Activated CD8-positive, alpha-beta memory T cell treated with anti-CD3 and anti-CD28 coated beads for 36 hours (primary cell): ENCODE measurements around the gene PRDM16. TPM values are rescaled to one million over a fixed set of nuclear protein-coding genes. Genes with fewer than 3 reads are reported as not detected.
"Not testable (repeated sequence)": the region's sequence is repeated elsewhere in the genome, so short reads cannot be mapped to it uniquely, and the experiment has no call there.

Experiments
- CTCF ChIA-PET: fragments of 350-600 bp; sonication (Branson Sonifier 250); formaldehyde crosslinking; loops from one replicate; lab custom pipeline; 2021; ENCODE audit warnings: antibody characterized with exemption; lab: Charles Lee
- POLR2A ChIA-PET: fragments of 350-600 bp; sonication (Branson Sonifier 250); formaldehyde crosslinking; loops from one replicate; lab custom pipeline; 2021; ENCODE audit warnings: antibody characterized with exemption; lab: Charles Lee
- total RNA-seq, 2 experiments: library from RNA; stranded (reverse); gene quantifications; one replicate each; pipeline ENCODE4 v1.2.3, GENCODE V29; 2021

Gene PRDM16
- total RNA-seq, 2 experiments from 2014 or later = not detected

DNA sequence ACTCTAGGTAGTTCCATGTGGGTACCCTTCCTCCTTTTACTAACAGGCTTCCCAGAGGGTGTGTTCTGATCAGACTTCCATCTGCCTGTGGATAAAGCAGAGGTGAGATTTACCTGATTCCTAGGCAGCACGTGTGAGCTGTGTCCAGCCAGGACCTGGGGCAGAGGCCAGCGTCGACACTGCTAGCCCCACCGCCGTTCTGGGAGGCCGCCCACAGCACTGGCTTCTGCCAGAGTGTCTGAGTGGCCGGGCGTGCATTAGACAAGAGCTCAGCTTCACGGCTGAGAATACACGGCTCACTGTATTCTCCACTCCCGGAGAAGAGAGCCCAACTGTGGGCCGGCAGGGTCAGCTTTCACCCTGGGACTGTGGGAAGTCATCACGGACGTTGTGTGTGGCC lies 82.5 kb downstream of the PRDM16 start:
- ChIA-PET POLR2A (no interaction called here), CTCF (no interaction called here)

DNA sequence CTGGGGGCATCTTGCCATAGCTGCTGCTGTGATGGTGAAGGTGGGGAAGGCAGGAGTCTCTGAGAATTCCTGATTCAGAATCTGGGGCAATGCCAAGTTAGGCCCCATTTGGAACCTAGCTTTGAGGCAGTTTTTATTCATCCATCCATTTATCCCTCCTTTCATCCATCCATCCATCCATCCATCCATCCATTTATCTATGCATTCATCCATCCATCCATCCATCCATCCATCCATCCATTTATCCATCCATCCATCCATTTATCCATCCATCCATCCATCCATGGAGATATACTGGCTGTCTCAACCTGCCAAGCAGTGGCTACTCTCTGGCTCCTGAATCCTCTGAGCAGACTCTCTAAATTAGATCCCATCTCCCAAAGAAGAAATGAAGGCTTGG lies 83.1 kb downstream of the PRDM16 start:
- ChIA-PET CTCF (no interaction called here), POLR2A (no interaction called here)

DNA sequence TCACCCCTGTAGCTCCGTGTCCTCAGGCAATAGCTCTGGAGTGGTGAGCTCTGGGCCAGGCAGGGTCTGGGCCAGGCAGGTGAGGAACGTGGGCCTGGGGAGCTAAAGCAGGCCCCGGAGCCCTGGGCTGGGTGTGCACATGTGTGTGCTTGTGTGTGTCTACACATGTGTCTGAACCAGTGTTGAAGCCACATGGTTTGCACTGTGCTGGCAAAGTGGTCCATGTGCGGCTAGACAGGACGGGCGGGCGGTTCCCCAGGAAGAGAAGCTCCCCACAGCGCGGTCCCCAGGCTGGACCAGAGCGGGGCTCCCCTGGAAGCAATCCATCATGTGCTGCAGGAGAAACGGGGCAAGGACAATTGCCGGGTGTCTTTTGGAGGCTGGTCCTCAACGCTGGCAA lies 84.2 kb downstream of the PRDM16 start:
- POLR2A ChIA-PET = no interaction called here

DNA sequence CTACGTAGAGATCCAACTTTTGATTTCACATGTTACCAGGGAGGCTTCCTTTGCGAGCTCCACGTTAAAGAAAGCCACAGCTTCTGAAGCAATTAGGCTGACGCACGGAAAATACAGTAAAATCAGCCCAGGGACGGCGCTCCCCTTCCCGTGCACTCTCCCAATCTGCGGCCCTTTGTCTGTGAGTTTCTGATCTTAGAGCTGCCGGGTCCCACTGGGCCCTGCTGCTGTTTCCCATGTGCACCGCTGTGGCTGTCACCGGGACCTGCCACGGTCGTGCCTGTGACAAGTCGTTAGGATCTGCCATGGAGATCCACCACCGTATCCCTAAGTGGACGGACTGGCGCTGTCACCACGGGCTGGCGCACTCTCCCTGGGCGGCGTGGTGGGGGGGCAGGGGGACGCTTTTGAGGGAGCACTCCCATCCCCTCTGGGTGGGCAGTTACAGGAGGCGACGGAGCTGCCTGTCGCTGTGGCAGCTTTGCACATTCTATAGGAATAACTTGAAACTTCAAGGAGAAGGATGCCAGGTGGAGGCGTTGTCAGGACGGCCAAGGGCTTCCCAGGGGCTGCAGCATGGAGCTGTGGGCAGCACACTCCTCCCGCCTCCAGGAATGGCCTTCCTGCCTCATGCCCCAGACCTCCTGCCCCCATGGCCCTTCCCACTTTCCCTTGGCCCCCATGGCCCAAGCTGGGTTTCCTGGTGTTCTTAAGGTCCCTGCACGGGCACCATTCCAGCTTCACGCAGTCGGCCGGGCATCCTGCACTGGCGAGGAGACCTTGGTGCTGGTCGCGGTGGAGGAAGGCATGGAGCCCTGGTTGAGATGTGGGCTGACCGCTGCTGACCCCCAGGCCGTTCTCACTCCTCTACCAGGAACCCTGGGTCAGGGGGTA lies 85.1 kb downstream of the PRDM16 start:
- ChIA-PET POLR2A (no interaction called here), CTCF (no interaction called here)

More for the DNA sequence above, 84.2 kb downstream of the PRDM16 start:
- CTCF ChIA-PET = no interaction called here

DNA sequence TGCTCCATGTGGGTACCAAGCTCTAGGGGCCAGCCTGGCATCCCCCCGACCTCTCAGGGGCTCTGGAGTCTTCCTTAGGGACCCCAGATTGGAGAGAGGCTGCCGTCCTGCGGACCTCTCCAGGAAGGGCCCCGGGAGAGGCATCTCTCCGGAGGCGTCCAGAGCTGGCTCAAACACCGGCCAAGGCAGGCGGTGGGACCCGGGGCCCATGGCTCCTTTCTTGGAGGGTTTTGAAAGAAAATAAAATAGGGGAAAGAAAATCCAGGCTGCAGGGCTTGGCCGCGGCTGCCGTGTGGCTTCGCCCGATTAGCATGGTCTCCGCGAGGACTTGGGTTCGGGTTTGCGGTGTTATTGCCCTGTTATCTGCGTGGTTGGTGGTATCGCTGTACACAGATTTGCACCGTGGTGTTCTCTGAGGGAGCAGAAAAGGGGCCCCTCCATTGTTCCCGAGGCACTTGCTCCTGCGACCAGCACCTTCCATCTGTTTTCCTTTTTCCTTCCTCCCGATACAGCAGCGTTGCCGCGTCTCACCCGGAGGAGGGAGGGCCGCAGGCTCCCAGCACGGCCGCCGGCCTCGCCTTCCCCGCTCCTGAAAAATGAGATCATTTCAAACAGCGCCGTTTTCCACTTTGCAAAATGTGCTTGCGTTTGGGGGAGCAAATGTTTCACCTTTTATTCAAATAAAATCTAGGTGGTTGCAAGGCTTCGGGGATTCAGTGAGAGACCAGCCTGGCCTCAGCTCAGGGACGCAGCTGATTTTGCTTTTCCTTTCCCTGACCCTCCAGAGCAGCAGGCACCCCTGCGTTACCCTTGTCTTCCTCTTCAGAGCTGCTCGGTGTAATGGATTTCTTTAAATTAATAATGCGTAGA lies 86.3 kb downstream of the PRDM16 start:
- POLR2A ChIA-PET = no interaction called here
- CTCF ChIA-PET = no interaction called here

DNA sequence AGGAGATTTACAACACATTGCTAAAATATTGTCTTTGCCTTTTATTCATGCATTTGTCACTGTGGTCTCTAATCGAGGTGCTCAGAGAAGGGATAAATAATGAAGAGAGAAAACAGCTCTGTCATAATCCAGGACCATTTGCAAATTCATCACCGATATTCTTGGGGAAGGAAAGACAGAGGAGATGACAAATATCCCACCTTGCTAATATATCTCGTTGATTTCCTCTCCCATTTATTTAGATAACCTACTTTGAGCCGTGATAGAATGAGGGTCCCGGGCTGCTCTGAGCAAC lies 86.9 kb downstream of the PRDM16 start:
- CTCF ChIA-PET = no interaction called here
- POLR2A ChIA-PET = no interaction called here

DNA sequence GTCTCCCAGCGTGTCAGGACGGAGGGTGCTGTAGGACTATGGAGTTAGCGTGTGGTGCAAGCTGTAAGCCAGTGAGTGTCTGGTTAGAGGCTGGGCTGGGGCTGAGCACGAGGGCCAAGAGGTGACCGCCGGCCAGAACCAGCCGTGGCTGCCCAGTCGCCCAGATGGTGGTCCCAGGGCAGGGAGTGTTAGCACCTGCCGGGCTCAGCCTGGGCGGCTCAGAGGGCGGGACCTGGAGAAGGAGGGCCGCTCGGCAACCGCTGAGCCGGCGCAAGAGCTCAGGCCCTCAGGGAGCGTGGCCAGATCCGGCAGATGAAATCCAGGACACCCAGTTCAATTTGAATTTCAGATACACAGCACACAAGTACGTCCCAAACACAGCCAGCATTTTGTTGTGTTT lies 87.9 kb downstream of the PRDM16 start:
- ChIA-PET CTCF (no interaction called here), POLR2A (no interaction called here)

DNA sequence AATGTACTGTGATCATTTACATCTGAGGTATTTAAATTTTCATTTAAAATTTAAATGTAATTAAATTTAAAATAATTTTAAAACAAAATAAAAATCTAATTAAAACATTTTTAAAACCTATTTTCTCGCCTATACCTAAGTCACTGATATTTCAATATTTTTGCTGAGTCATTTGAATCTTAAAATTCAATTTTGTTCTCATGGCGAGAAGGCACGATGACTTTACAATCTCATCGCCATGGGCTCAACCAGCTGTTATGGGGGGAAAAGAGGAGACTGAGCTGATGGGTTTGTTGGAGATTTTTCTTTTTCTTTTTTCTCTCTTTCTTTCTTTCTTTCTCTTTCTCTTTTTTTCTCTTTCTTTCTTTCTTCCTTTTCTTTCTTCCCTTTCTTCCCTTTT lies 89.3 kb downstream of the PRDM16 start:
- ChIA-PET CTCF (no interaction called here), POLR2A (no interaction called here)

DNA sequence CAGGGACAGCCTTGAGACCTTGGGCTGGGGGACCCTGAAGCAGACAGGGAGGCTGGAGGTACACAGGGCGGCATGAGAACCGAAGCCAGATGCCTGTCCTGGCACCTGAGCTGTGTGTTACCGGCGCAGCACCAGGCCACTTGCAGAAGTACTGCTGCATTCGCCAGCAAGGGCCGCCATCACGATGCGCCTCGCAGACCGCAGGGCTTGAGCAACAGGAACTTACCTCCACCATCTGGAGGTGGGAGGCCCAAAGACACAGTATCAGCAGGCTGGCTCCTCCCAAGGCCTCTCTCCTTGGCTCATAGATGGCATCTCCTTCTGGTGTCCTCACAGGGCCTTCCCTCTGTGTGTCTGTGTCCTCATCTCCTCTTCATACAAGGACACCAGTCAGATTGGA lies 90.1 kb downstream of the PRDM16 start:
- ChIA-PET CTCF (no interaction called here), POLR2A (no interaction called here)

DNA sequence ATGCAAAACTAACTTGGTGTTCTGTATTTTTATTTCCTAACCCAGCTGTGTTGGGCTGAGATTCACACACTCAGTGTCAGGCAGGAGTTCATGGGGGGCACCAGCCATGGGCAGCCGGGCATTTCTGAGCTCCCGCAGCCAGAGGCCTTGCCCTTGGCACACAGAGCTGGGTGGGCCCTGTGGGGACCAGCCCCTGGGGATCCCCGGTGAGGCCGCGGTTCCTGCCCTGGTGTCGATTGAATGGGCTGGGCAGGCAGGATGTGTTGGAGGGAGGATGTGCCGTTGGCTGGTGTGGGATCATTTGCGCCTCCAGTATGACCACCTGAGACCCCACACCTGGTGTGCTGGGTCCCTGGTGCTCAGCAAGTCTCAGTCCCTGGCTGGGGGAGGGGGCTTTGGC lies 91.0 kb downstream of the PRDM16 start:
- ChIA-PET CTCF (no interaction called here), POLR2A (no interaction called here)

DNA sequence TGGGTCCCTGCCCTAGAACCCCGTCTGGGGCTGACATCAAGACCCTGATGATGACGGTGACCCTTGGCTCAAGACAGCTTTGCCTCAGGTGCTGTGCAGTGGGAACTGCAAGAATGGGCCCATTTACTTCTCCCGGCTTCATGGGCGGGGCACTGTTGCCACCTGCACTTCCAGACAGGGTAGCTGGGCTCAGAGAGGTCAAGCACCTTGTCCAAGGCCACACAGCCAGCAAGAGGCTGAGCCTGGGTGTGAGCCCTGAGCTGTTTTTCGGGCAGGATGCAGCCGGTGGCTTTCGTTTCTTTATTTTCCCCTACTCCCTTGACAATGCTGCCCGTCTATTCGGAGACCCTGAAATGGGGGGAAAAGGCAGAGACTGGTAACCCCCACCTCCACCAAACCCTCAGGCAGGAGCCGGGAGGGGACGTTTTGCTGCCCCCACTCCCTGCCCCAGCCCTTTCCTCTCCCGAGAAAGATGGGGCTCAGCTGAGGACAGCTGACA lies 91.7 kb downstream of the PRDM16 start:
- ChIA-PET CTCF (no interaction called here), POLR2A (no interaction called here)

DNA sequence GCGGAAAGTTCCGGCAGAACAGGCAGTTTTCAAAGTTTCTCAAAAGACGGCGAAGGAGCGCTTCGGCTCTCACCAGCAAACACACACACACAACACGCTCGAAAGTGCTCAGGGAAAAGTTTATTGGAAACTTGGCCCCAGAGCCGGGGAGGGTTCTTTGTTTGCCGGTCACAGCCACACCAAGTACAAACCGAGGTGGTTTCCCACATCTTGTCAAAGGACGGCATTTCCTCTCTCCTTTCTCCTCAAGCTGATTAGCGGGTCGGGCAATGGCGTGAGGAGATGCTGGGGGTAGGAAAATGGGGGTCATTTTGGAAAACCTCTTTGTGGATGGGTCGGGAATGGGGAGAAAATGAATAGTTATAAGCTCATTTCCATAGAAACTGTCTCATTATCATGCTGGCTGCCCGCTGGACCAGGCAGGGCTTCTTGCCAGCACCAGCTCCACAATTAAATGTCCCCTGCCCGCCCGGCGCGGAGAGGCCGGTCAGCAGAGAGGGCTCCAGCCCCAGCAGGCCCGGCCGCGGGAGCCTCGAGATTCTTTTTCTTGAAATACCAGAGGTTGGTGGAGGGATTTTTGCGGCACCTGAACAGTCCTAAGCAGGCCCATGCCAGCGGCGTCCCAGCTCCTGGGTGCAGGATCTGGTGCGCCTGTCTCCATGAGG lies 92.3 kb downstream of the PRDM16 start:
- ChIA-PET POLR2A (no interaction called here), CTCF (no interaction called here)

DNA sequence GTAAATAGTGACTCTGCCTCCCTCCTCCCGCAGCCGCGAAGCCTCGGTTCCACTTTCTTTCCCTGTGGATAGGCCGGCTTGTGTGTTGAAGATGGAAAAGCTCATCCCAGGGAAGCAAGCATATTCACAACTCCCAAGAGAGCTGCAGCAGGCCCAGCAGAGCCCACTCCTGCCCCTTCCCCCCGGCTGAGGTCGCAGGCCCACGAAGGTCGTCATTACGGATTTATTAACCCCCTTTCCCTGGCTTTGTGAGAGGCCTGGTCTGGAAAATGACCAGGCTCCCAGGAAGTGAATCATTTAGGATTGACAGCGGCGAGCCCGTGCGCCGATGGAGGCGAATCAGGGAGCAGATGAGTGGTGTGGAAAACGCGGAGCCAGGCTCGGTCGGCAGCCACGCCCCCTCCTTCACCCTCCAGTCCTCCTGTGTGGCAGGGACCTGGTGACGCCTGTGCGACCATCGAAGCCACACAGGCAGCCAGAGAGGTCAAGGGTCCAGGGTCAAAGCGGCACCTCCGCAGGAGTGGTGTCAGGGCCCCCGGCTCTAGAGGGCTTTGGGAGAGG lies 93.4 kb downstream of the PRDM16 start:
- CTCF ChIA-PET = no interaction called here
- POLR2A ChIA-PET = no interaction called here

DNA sequence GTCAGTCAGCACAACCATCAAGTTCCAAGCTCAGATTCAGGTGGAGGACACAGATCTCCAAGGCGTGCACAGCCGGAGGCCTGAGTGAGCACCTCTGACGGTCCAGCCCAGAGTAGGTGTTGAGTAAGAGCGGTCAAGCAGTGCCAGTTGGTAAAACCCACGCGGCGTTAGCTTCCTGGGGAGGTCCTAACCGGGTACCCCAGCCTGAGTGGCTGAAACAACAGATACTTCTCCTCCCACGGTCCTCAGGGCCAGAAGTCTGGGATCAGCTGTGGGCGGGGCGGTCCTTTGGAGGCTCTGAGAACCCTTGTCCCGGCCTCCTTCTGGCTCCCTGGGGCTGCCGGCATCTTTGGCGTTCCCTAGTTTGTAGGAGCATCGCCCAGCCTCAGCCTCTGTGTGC lies 94.4 kb downstream of the PRDM16 start:
- ChIA-PET CTCF (no interaction called here), POLR2A (no interaction called here)

DNA sequence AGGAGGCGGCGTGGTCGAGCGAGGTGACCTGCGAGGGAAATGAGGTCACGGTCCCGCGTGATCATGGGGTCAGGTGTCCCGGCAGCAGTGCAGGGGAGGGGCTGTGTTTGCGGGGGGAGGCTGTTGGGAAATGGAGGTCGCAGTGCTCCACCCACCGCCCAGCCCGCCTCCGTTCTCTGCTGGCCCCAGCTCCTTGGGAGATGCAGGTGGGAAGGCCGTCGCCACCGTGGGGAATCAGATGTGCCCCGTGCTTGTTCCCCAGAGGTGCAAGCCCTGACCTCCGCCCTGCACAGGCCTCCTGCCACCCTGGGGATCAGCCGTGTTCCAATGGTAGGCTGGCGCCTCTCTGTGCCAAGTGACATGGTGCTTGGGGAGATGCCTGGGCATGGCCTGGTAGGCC lies 95.7 kb downstream of the PRDM16 start:
- CTCF ChIA-PET = no interaction called here
- POLR2A ChIA-PET = no interaction called here

DNA sequence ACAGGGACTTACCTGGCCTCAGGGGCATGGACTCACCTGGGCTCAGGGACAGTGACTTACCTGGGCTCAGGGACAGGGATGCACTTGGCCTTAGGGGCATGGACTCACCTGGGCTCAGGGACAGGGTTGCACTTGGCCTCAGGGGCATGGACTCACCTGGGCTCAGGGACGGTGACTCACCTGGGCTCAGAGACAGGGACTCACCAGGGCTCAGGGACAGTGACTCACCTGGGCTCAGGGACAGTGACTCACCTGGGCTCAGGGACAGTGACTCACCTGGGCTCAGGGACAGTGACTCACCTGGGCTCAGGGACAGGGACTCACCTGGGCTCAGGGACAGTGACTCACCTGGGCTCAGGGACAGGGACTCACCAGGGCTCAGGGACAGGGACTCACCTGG lies 96.2 kb downstream of the PRDM16 start:
- POLR2A ChIA-PET, CTCF ChIA-PET: not testable (repeated sequence)

DNA sequence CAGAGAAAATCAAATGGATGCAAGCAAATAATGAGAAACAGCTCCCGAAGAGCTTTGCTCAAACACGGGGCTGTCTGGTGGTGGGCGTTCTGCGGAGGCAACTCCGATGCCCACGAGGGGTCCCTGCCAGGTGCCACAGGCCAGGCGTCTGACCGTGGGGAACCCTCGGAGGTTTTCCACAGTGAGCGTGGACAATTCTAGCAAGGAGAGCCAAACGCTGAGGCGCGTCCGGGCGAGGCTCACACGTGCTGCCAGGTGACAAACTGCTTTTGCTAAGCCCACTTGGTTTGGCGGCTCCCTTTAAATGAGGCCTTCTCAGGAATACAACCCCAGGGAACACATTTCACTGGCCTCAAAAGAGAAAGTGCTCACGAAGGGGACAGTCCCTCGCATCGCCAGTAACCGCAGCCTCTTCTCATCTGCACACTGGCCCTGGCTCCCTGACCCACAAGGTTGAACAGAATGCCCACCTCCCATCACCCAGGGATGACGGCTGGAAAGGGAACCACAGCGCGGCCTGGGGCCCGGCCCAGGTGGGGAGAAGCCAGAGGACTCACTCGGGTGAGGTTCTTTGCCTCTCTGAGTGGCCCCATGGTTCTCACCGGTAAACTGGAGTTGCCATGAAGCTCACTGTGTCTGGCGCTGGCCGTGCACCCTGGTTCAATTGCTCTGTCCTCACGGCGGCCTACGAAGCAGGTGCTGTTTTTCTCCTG lies 97.4 kb downstream of the PRDM16 start:
- POLR2A ChIA-PET = no interaction called here
- CTCF ChIA-PET = no interaction called here

DNA sequence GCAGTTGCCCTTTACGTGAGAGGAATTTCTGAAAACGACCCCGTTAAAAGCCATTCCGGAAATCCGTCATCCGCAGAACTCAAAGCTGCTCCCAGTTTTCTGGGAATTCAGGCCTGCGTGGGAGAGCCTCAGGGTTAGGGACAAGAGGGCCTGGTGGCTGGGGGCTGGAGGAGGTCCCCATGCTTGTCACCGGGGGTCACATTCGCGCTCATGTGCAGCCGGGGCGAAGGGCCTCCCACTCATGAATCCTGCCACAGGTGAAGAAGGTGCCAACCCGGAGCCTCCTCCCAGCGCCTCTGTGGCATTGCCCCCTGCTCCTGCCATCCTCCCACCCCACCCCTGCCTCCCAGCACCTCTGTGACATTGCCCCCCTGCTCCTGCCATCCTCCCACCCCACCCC lies 98.3 kb downstream of the PRDM16 start:
- POLR2A ChIA-PET = no interaction called here
- CTCF ChIA-PET = no interaction called here

DNA sequence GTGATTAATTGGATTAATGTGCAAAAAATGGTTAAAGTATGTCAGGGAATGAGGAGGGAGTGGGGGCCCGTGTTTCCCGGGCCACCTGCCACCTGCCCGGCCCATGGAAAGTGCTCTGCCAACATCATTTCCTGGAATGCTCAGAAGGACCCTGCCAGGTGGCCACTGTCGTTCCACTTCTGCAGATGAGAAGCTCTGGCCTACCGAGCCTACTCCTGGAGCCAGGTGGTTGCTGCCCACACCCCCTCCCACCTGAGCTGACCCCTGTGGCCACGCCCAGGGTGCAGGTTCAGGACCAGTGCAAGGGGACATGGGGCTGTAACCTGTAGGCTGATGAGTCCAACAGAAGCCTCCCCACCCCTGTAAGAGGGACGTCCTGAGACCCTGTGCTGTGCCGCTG lies 99.7 kb downstream of the PRDM16 start:
- ChIA-PET POLR2A (no interaction called here), CTCF (no interaction called here)
